ENCODE measurements around the gene HSDL2. TPM values are rescaled to one million over a fixed set of nuclear protein-coding genes. Genes with fewer than 3 reads are reported as not detected.
"Not testable (repeated sequence)": the region's sequence is repeated elsewhere in the genome, so short reads cannot be mapped to it uniquely, and the experiment has no call there.

HSDL2 gene
- total RNA-seq, 1 experiment from 2014 or later = 32.2 TPM

GRCh38 chr9:112507001-112507680 is 127.2 kb downstream of the HSDL2 start:
- in situ Hi-C loops (cut with HindIII; ENCODE audit: low pct_unique_long_range_greater_than_20kb, low sequenced_read_pairs) = no loop called here
- intact Hi-C loops (cut with micrococcal nuclease; ENCODE audit: unreplicated experiment) = no loop called here
- DNase-seq (ENCODE audit: low read depth, low spot score) = no peak
- BruUV-seq (replicated peaks) = no TSS peak
- Histone ChIP-seq H3K27ac (ENCODE audit: low read length) (no peak overlapping the region), H3K9me3 (ENCODE audit: control insufficient read depth, insufficient read depth, low read depth, low read length) (no peaks in the 10 kb centered on the region), H3K27me3 (ENCODE audit: control insufficient read depth, insufficient read depth, low read length) (no peaks in the 10 kb centered on the region), H3K4me3 (ENCODE audit: low read depth in 2 of 2, low read length in 2 of 2) (no peak overlapping the region), H3K4me1 (ENCODE audit: control insufficient read depth, insufficient read depth, low read length) (no peaks in the 10 kb centered on the region; the same call in 1 of the 2 replicates), H3K36me3 (ENCODE audit: control insufficient read depth, insufficient read depth, low read length) (no peaks in the 10 kb centered on the region)
- ATAC-seq = no peak
- no peak for TF ChIP-seq POLR2AphosphoS5 (IDR thresholded peaks at IDR 0.05; ENCODE audit: low read depth, low read length)
- no peak for TF ChIP-seq TCF7L2 (IDR thresholded peaks at IDR 0.05; ENCODE audit: low read depth, low read length)
- no peak for TF ChIP-seq SIN3A (IDR thresholded peaks at IDR 0.05; ENCODE audit: borderline replicate concordance, insufficient read depth, low read depth, low read length)
- TF ChIP-seq REST (IDR thresholded peaks at IDR 0.05; ENCODE audit: insufficient read depth in 1 of 2, low read depth in 2 of 2, low read length in 1 of 2) = no peak
- no peak for TF ChIP-seq CTCF (IDR thresholded peaks at IDR 0.05)
- ChIA-PET POLR2A (interaction anchor here (0.7 kb wide), 1 partner anchor 297 kb away, joined by 3 read pairs; no protein-coding TSS in a partner anchor), CTCF (no interaction called here)

- Histone ChIP-seq H3K36me3 (ENCODE audit: control insufficient read depth, insufficient read depth, low read length) (no peaks in the 10 kb centered on the region), H3K4me1 (ENCODE audit: control insufficient read depth, insufficient read depth, low read length) (no peaks in the 10 kb centered on the region; the same call in 1 of the 2 replicates), H3K9me3 (ENCODE audit: control insufficient read depth, insufficient read depth, low read depth, low read length) (no peaks in the 10 kb centered on the region), H3K27me3 (ENCODE audit: control insufficient read depth, insufficient read depth, low read length) (no peaks in the 10 kb centered on the region), H3K27ac (ENCODE audit: low read length) (no peak overlapping the region), H3K4me3 (ENCODE audit: low read depth in 2 of 2, low read length in 2 of 2) (no peak overlapping the region)
- POLR2A ChIA-PET = no interaction called here
- DNase-seq (ENCODE audit: low read depth, low spot score) (no peak), ATAC-seq (no peak)
- CTCF ChIA-PET = no interaction called here
- intact Hi-C loops (cut with micrococcal nuclease; ENCODE audit: unreplicated experiment) = no loop called here
- in situ Hi-C loops (cut with HindIII; ENCODE audit: low pct_unique_long_range_greater_than_20kb, low sequenced_read_pairs) = no loop called here
- no peak for TF ChIP-seq POLR2AphosphoS5 (IDR thresholded peaks at IDR 0.05; ENCODE audit: low read depth, low read length)
- no peak for TF ChIP-seq TCF7L2 (IDR thresholded peaks at IDR 0.05; ENCODE audit: low read depth, low read length)
- no peak for TF ChIP-seq CTCF (IDR thresholded peaks at IDR 0.05)
- no peak for TF ChIP-seq SIN3A (IDR thresholded peaks at IDR 0.05; ENCODE audit: borderline replicate concordance, insufficient read depth, low read depth, low read length)
- no peak for TF ChIP-seq REST (IDR thresholded peaks at IDR 0.05; ENCODE audit: insufficient read depth in 1 of 2, low read depth in 2 of 2, low read length in 1 of 2)
- no TSS peak for BruUV-seq (replicated peaks)
Observed at GRCh38 chr9:112508377-112508776, 128.5 kb downstream of the HSDL2 start.

- H3K4me1 ChIP-seq (ENCODE audit: control insufficient read depth, insufficient read depth, low read length); DNase-seq (ENCODE audit: low read depth, low spot score); H3K4me3 ChIP-seq (ENCODE audit: low read depth in 2 of 2, low read length in 2 of 2); H3K9me3 ChIP-seq (ENCODE audit: control insufficient read depth, insufficient read depth, low read depth, low read length); intact Hi-C loops (cut with micrococcal nuclease; ENCODE audit: unreplicated experiment); CTCF ChIA-PET; H3K27ac ChIP-seq (ENCODE audit: low read length); in situ Hi-C loops (cut with HindIII; ENCODE audit: low pct_unique_long_range_greater_than_20kb, low sequenced_read_pairs); H3K27me3 ChIP-seq (ENCODE audit: control insufficient read depth, insufficient read depth, low read length); POLR2A ChIA-PET; H3K36me3 ChIP-seq (ENCODE audit: control insufficient read depth, insufficient read depth, low read length); ATAC-seq; BruUV-seq (replicated peaks): not testable (repeated sequence)
Observed at GRCh38 chr9:112512377-112512776, 132.5 kb downstream of the HSDL2 start.
